H9 (cell line): ENCODE data around the gene THBS1. TPM values are rescaled to one million over a fixed set of nuclear protein-coding genes. Genes with fewer than 3 reads are reported as not detected.

Experiments used
- DNase-seq: peaks from one replicate; pipeline ENCODE4 v3.0.0-alpha.2; 2017
- H2AFZ ChIP-seq: one replicate; pipeline ENCODE4 v1.6.1; 2013; ENCODE audit warnings: mild to moderate bottlenecking, low read length, control low read depth, moderate library complexity
- H2AK5ac ChIP-seq: 2 replicates; pipeline ENCODE4 v1.6.1; 2013; ENCODE audit warnings: low read length, control low read depth, mixed read lengths; ENCODE audit not compliant: insufficient read length
- H2BK120ac ChIP-seq: one replicate; pipeline ENCODE4 v1.6.1; 2013; ENCODE audit warnings: low read depth, mild to moderate bottlenecking, low read length, control low read depth, inconsistent platforms; ENCODE audit not compliant: poor library complexity, severe bottlenecking
- H2BK12ac ChIP-seq: 2 replicates; pipeline ENCODE4 v1.6.1; 2013; ENCODE audit warnings: low read length, control low read depth, mixed read lengths, low read depth; ENCODE audit not compliant: insufficient read length
- H2BK15ac ChIP-seq: 2 replicates; pipeline ENCODE4 v1.6.1; 2013; ENCODE audit warnings: low read depth, low read length, control low read depth
- H2BK20ac ChIP-seq: one replicate; pipeline ENCODE4 v1.6.1; 2013; ENCODE audit warnings: low read depth, mild to moderate bottlenecking, low read length, control low read depth, inconsistent platforms; ENCODE audit not compliant: poor library complexity, severe bottlenecking
- H2BK5ac ChIP-seq: 2 replicates; pipeline ENCODE4 v1.6.1; 2013; ENCODE audit warnings: low read length, control low read depth, mixed read lengths; ENCODE audit not compliant: insufficient read length
- H3K14ac ChIP-seq: 2 replicates; pipeline ENCODE4 v1.6.1; 2013; ENCODE audit warnings: low read length, control low read depth; ENCODE audit not compliant: insufficient read depth
- H3K18ac ChIP-seq: 2 replicates; pipeline ENCODE4 v1.6.1; 2013; ENCODE audit warnings: low read depth, mild to moderate bottlenecking, mixed read lengths, low read length, control low read depth; ENCODE audit not compliant: insufficient read length
- H3K23ac ChIP-seq: 2 replicates; pipeline ENCODE4 v1.6.1; 2013; ENCODE audit warnings: low read length, control low read depth, mixed read lengths, low read depth; ENCODE audit not compliant: insufficient read length
- H3K23me2 ChIP-seq: 2 replicates; pipeline ENCODE4 v1.6.1; 2013; ENCODE audit warnings: low read depth, mild to moderate bottlenecking, mixed read lengths, low read length, control low read depth; ENCODE audit not compliant: insufficient read length, poor library complexity, severe bottlenecking
- H3K27ac ChIP-seq: 2 replicates; pipeline ENCODE4 v1.5.1; 2013; ENCODE audit warnings: low read length, control low read depth, mixed read lengths, low read depth; ENCODE audit not compliant: insufficient read length
- H3K27me3 ChIP-seq: 2 replicates; pipeline ENCODE4 v1.6.1; 2013; ENCODE audit warnings: low read length, control low read depth, inconsistent platforms; ENCODE audit not compliant: insufficient read depth
- H3K4ac ChIP-seq: 2 replicates; pipeline ENCODE4 v1.6.1; 2013; ENCODE audit warnings: low read depth, mild to moderate bottlenecking, control low read depth, inconsistent platforms, low read length, moderate library complexity
- H3K4me1 ChIP-seq: 2 replicates; pipeline ENCODE4 v1.6.1; 2013; ENCODE audit warnings: low read length, control low read depth, inconsistent platforms; ENCODE audit not compliant: insufficient read depth
- H3K4me2 ChIP-seq: 2 replicates; pipeline ENCODE4 v1.6.1; 2013; ENCODE audit warnings: low read length, control low read depth, mixed read lengths; ENCODE audit not compliant: insufficient read length, insufficient read depth
- H3K56ac ChIP-seq: 2 replicates; pipeline ENCODE4 v1.6.1; 2013; ENCODE audit warnings: low read depth, mild to moderate bottlenecking, mixed read lengths, low read length, control low read depth; ENCODE audit not compliant: insufficient read length
- H3K79me1 ChIP-seq: 2 replicates; pipeline ENCODE4 v1.6.1; 2013; ENCODE audit warnings: low read depth, mild to moderate bottlenecking, moderate library complexity, low read length, control low read depth, inconsistent platforms; ENCODE audit not compliant: insufficient read depth, poor library complexity, severe bottlenecking
- H3K79me2 ChIP-seq: 2 replicates; pipeline ENCODE4 v1.6.1; 2013; ENCODE audit warnings: low read length, control low read depth, inconsistent platforms; ENCODE audit not compliant: insufficient read depth
- H3K9ac ChIP-seq: 2 replicates; pipeline ENCODE4 v1.6.1; 2013; ENCODE audit warnings: low read length, control low read depth, mixed read lengths; ENCODE audit not compliant: insufficient read length; ENCODE audit errors: extremely low read depth
- H3K9me3 ChIP-seq: one replicate; pipeline ENCODE4 v1.6.1; 2013; ENCODE audit warnings: low read depth, low read length, inconsistent platforms; ENCODE audit not compliant: control insufficient read depth
- H3T11ph ChIP-seq: one replicate; pipeline ENCODE4 v1.6.1; 2013; ENCODE audit warnings: mild to moderate bottlenecking, low read length, control low read depth, inconsistent platforms
- H4K20me1 ChIP-seq: one replicate; pipeline ENCODE4 v1.6.1; 2013; ENCODE audit not compliant: control insufficient read depth, insufficient read length, insufficient read depth
- H4K5ac ChIP-seq: 2 replicates; pipeline ENCODE4 v1.6.1; 2013; ENCODE audit warnings: low read depth, mild to moderate bottlenecking, mixed read lengths, low read length, control low read depth; ENCODE audit not compliant: insufficient read length
- H4K8ac ChIP-seq: replicated peaks from 2 replicates; pipeline ENCODE4 v1.6.1; 2013; ENCODE audit warnings: low read length, control low read depth, mixed read lengths, low read depth; ENCODE audit not compliant: insufficient read length
- H4K91ac ChIP-seq: 2 replicates; pipeline ENCODE4 v1.6.1; 2013; ENCODE audit warnings: low read depth, mild to moderate bottlenecking, moderate library complexity, mixed read lengths, low read length, control low read depth; ENCODE audit not compliant: insufficient read length
- H3K27ac Mint-ChIP-seq, 3 experiments: 2 replicates in 2 of 3; 3 replicates in 1 of 3; pipeline ENCODE4 v1.8.0; 2020 to 2021; ENCODE audit warnings: mixed read lengths in 3 of 3, mild to moderate bottlenecking in 1 of 3, moderate library complexity in 1 of 3
- H3K27me3 Mint-ChIP-seq: 2 replicates; pipeline ENCODE4 v1.8.0; 2021; ENCODE audit warnings: low read depth, mild to moderate bottlenecking, moderate library complexity, mixed read lengths
- H3K36me3 Mint-ChIP-seq, 3 experiments: 2 replicates in 2 of 3; 3 replicates in 1 of 3; pipeline ENCODE4 v1.8.0; 2020 to 2021; ENCODE audit warnings: low read depth in 3 of 3, mixed read lengths in 3 of 3; ENCODE audit not compliant: insufficient read depth in 1 of 3
- H3K4me1 Mint-ChIP-seq, 2 experiments: 2 replicates each; pipeline ENCODE4 v1.8.0; 2020; ENCODE audit warnings: mixed read lengths in 2 of 2
- H3K4me3 Mint-ChIP-seq, 2 experiments: 2 replicates in 1 of 2; 3 replicates in 1 of 2; pipeline ENCODE4 v1.8.0; 2020 to 2021; ENCODE audit warnings: mild to moderate bottlenecking in 2 of 2, mixed read lengths in 2 of 2, moderate library complexity in 1 of 2
- H3K9me3 Mint-ChIP-seq, 2 experiments: 2 replicates in 1 of 2; 3 replicates in 1 of 2; pipeline ENCODE4 v1.8.0; 2020; ENCODE audit warnings: mild to moderate bottlenecking in 2 of 2, mixed read lengths in 2 of 2, moderate library complexity in 1 of 2
- CTCF ChIP-seq: fragments of 200-600 bp; sonication (generic); conservative IDR thresholded peaks from 3 replicates; pipeline ENCODE4 v1.8.0; 2021; ENCODE audit warnings: antibody characterized with exemption, mild to moderate bottlenecking
- WGBS: extraction: QIAGEN DNeasy Blood & Tissue Kit; methylation state at CpG from one replicate; pipeline ENCODE4 v1.1.7; 2013; ENCODE audit warnings: missing lambda C conversion rate, low lambda C conversion rate, mixed read lengths; ENCODE audit not compliant: insufficient read length; ENCODE audit errors: extremely low coverage; 5-methylcytosine and 5-hydroxymethylcytosine counted together
- total RNA-seq: library from RNA; stranded (reverse); gene quantifications from 2 replicates; pipeline ENCODE4 v1.2.1, GENCODE V29; 2021

THBS1 gene
- total RNA-seq, 1 experiment from 2014 or later = 72.1 TPM

- Histone ChIP-seq H4K91ac (no peak overlapping the region), H3T11ph (no peak overlapping the region), H3K56ac (no peak overlapping the region), H2BK12ac (no peak overlapping the region), H3K4ac (no peak overlapping the region), H3K4me1 (no peaks in the 10 kb centered on the region), H2BK20ac (no peak overlapping the region), H3K9ac (no peak overlapping the region), H2BK120ac (no peak overlapping the region), H4K5ac (no peak overlapping the region), H3K14ac (no peak overlapping the region), H4K20me1 (no peaks in the 10 kb centered on the region), H3K23ac (no peak overlapping the region), H2BK15ac (no peak overlapping the region), H3K23me2 (no peaks in the 10 kb centered on the region), H2AK5ac (no peak overlapping the region), H4K8ac (no peak overlapping the region), H3K4me2 (no peak overlapping the region), H3K18ac (no peak overlapping the region), H3K27me3 (no peaks in the 10 kb centered on the region), H3K27ac (no peak overlapping the region), H3K79me1 (no peaks in the 10 kb centered on the region), H3K79me2 (no peaks in the 10 kb centered on the region), H3K9me3 (no peaks in the 10 kb centered on the region), H2AFZ (no peak overlapping the region), H2BK5ac (no peak overlapping the region)
- Mint-ChIP-seq H3K4me3 (no peak overlapping the region), H3K9me3 (no peaks in the 10 kb centered on the region), H3K4me1 (no peaks in the 10 kb centered on the region), H3K36me3 (peaks cover 53 to 94% (median 94%) of the 10 kb centered on the region in 3 experiments; a peak in 6 of 7 replicates), H3K27me3 (no peaks in the 10 kb centered on the region), H3K27ac (no peak overlapping the region)
- WGBS = no CpG with 5 or more reads among the region's 13 CpGs
- DNase-seq = no peak
- no peak for TF ChIP-seq CTCF
These were observed 9.2 kb downstream of the THBS1 start for GRCh38 chr15:39589815-39590644.
